Stomach (tissue), 4 donors: ENCODE measurements around the gene ARHGEF39.

Source experiments
- EP300 ChIP-seq: sonication (generic); formaldehyde crosslinking; IDR thresholded peaks from one replicate; pipeline ENCODE4 v1.6.1; 2017; ENCODE audit warnings: antibody characterized with exemption
- POLR2A ChIP-seq, 4 donors: fragments of 450-650 bp; IDR thresholded peaks; one replicate each; pipeline ENCODE4 v1.6.1; 2016; ENCODE audit warnings: antibody characterized with exemption in 4 of 4, control low read depth in 2 of 4, mild to moderate bottlenecking in 1 of 4, moderate library complexity in 1 of 4
- POLR2AphosphoS5 ChIP-seq, 3 donors: sonication (generic); formaldehyde crosslinking; IDR thresholded peaks; one replicate each; pipeline ENCODE4 v1.6.1; 2016; ENCODE audit warnings: antibody characterized with exemption in 3 of 3
- TF ChIP-seq, protein P1 (sequence below), 7 experiments: fragments of 450-650 bp in 4 of 7; fragments of 200-600 bp in 3 of 7; sonication (generic) in 3 of 7; IDR thresholded peaks; one replicate each; pipeline ENCODE4 v1.5.1; 2016 to 2019; ENCODE audit warnings: antibody characterized with exemption in 7 of 7, control low read depth in 2 of 7, mild to moderate bottlenecking in 1 of 7

DNA sequence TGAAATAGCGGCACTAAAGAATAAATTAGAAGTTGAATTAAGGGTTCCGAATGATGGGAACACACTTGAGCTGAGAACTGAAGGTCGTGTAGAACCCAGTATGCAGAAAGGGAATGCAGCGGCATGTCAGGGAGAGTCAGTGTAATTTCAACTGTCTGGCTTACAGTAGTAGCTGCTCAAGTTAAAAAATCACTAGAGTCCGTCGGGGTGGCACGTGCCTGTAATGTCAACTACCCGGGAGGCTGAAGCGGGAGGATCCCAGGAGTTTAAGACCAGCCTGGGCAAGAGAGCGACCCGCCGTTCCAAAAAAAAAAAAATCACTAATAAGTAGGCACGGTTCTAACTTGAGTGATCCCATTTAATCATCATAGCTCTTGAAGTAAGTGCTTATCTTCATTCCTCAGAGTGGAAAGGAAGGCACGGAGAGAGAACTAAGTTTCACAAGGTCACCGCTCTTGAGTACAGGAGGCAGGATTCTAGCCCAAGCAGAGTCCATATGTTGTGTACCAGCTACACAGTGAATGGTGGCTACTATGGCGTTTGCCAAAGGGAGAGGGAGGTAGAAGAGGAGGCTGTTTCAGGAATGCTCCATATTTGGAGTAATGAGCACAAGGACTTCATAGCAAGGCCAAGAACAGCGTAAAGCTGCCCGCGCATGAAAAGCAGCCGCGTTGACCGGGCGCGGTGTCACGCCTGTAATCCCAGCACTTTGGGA lies 8.0 kb downstream of the ARHGEF39 start:
- TF ChIP-seq, protein P1, sequence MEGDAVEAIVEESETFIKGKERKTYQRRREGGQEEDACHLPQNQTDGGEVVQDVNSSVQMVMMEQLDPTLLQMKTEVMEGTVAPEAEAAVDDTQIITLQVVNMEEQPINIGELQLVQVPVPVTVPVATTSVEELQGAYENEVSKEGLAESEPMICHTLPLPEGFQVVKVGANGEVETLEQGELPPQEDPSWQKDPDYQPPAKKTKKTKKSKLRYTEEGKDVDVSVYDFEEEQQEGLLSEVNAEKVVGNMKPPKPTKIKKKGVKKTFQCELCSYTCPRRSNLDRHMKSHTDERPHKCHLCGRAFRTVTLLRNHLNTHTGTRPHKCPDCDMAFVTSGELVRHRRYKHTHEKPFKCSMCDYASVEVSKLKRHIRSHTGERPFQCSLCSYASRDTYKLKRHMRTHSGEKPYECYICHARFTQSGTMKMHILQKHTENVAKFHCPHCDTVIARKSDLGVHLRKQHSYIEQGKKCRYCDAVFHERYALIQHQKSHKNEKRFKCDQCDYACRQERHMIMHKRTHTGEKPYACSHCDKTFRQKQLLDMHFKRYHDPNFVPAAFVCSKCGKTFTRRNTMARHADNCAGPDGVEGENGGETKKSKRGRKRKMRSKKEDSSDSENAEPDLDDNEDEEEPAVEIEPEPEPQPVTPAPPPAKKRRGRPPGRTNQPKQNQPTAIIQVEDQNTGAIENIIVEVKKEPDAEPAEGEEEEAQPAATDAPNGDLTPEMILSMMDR (IDR thresholded peaks at IDR 0.05) = no peak
- TF ChIP-seq POLR2AphosphoS5 (IDR thresholded peaks at IDR 0.05) (peak in 1 of 3 donors; percentile 4), EP300 (no peak), POLR2A (IDR thresholded peaks at IDR 0.05) (no peak)
